ENCODE measurements around the gene AKAP9.
A peak's percentile ranks its signal among the peaks of the same experiment; 100 is the strongest.
"Not testable (repeated sequence)": the region's sequence is repeated elsewhere in the genome, so short reads cannot be mapped to it uniquely, and the experiment has no call there.

Gene AKAP9

DNA sequence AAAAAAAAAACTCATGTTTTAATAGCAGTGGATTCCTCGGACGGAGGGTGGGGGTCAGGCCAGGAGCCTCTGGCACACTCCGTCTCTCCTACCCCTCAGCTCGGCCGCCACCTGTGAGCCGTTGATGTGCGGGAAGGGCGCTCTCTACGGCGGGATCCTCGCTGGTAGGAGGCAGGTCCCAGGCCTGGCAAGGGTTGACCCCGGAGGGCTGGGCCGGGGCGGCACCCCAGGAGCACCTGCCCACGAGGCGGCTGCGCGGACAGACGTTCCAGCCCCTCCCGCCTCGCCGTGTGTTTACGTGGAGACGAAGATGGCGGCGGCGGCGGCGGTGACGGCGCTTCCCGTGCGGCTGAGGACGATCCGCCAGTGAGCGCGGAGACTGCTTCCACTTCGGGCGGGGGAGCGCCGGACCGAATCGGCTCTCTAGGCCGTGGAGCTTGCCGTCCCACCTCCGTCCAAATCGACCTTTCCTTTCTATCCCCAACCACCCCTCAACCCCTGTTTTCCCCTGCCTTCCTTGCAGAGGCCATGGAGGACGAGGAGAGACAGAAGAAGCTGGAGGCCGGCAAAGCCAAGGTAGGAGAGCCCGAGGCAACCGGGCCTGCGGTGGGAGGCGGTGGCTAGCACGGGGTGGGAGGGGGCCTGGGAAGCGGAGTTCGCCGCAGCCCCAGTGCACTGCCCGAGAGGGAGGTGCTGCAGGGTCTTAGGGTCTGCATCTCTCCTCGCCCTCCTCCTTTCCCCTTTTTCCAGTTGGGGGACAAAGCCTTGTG is at the start of gene AKAP9:
Gene AKAP9 (plus strand): TSS at position 291 of the 770 bp plus-strand sequence. CDS start 238 bp downstream, at position 529.
- DNase-seq = peak; percentile 87

DNA sequence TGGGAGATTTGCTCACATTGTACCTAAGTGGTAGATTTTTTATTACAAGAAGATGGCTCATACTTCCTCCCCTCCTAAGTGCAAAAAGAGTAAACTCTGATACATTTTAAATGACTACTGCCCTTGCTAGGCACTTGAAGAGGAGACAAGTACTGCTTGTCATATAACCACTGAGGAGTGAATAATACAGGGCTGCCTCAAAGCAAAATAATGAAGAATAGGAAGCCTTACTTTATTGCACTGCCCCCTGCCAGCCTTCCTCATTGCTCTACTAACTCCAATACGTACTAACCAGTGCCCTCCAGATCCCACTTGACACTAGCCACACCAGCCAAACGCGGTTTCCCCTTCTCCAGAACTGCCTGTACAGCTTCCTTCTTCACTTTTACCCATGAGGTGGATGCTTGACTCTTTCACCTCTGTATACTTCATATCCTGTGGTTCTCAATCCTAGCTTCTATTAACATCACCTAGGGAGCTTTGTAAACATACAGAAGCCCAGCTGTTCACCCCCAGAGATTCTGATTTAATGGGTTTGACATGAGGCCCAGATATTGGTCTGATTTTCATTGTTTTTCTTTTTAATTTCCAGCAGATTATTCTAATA is 48.5 kb upstream of the AKAP9 start:
- DNase-seq = no peak

GRCh38 chr7:91892821-91893340 is 47.8 kb upstream of the AKAP9 start:
- no peak for DNase-seq

DNA sequence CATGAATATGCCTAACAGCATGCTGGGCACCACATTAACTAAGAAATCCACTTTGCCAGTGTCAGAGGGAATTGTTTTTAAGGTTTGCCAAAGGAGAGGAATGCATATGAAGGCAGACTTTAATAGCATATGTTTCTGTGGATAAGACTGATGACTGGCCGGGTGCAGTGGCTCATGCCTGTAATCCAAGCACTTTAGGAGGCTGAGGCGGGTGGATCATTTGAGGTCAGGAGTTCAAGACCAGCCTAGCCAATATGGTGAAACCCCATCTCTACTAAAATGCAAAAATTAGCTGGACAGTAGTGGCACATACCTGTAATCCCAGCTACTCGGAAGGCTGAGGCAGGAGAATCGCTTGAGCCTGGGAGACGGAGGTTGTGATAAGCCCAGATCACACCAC is 47.0 kb upstream of the AKAP9 start:
- not testable (repeated sequence) for DNase-seq

DNA sequence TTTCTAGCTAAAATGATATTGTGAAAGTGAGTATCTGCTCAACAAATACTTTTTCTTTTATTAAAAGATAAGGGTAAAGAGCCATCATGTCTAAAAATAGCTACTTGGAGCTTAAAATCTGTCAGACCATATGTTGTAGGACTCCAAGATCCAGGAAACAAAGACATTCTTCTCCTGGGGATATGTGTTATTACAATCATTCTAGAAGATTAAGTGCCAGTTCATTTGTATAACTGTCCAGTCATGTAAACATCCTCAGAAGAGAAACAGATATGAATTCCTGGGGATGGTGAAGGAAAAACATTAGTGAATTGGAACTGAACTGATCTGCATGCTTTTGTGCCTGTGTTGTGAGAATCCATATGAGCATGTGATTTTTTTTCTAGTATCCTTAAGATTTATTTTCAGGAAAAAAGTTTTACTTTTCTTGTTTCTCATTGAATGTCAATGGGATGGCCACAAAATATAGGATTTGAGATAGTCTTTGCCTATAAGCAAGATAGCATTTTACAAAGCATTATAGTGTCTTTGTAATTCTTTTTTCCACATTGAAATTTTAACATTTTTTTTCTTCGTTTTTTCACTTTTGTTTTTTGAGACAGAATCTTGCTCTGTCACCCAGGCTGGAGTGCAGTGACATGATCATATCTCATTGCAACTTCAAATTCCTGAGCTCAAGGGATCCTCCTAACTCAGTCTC is 45.7 kb upstream of the AKAP9 start:
- no peak for DNase-seq

DNA sequence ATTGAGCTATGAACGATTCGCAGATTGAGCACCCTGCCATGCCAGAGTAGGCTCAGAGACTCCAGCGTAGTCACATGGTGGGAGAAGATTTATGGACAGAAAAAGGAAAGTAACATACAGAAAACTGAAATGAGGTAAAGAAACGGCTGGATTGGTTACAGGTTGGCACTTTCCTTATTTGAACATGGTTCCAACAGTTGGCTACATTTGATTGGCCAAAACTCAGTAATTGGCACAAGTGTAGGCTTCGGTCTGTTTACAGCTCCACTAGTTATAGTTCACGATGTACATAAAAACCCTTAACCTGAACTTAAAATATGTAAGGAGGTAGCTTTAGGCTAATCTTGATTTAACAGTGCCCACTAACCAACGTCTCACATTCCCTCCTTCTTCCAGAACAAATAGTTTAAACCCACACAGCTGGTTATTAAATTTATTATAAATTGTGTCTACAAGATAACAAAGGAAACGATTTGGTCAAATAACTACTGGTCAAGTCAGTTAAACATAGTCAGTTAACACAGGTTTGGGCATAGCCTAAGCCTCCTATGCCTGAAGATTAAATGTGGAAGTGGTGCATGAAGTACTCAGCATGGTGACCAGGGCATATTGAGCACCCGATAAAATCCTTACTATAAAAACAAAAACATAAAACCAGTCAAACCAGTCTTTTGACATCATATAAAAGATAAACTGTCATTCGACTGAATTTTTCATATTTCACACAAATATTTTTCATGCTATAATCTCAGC is 42.2 kb upstream of the AKAP9 start:
- DNase-seq = no peak

DNA sequence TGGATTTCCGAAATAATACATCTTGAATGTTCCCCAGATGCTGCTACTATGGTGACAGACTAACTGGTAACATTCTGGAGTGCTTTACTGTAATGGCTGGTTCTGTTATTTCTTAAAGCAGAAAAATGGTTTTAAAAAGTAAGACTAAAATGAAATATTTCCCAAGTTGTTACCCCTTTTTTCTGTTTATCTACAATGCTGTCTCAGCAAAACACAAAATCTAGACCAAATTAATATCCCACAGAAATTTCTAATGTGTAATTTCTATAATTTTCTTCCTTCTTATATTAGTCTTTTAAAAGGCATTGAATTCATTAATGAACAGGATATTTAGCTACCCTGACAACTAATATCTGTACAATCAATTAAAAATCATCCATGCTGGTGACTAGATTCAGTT is 41.1 kb upstream of the AKAP9 start:
- DNase-seq = no peak

DNA sequence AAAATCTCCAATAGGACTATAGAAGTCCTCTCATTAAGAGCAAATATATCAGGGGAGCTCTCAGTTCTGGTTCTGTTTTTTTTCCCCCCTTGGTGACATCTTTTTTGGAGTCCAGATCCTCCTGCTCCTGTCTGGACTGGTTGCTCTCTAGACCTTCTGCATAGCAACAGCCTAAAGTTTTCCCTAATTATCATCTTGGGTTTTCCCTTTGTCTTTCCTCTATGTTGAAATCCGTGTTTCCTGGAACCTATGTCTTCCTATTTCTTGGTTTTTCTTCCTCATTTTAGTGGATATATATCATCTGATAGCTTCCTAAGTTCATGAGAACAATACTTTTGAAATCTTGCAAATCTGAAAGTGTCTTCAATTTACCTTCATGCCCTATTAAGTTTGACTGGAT is 30.5 kb upstream of the AKAP9 start:
- no peak for DNase-seq

DNA sequence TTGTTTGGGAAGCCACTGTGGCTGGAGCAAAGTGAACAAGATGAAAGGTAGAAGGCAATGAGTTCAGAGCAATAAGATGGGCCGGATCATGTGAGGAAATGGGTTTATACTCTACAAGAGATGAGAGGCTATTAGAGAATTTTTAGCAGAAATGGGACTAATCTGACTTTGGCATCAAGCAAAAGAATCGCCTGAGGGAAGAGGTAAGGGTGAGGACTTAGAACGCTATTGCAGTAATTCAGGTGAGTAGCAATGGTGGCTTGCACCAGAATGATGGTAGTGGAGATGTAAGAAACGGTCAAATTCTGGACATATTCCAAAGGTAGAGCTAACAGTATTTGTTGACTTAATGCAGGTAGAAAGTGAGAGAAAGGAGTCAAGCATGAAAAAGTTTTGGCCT is 29.5 kb upstream of the AKAP9 start:
- DNase-seq = no peak

DNA sequence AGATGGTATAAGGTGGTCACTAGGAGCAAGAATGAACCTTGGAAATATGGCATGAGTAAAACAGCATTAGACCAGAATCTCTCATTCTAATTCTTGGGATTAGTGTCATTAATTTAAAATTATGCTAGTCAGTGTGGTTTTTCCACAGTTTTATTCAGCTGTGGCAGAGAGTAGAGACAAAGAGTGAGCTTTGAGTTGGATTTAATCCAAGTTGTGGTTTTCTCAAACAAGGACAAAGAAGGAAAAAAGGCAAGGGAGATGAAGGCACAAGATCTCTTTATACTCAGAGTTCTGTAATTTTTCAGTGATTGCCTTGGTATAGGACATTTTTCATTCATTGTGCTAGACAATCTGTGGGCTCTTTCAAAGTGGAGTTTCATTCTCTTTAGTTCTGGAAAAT is 28.2 kb upstream of the AKAP9 start:
- DNase-seq = no peak

DNA sequence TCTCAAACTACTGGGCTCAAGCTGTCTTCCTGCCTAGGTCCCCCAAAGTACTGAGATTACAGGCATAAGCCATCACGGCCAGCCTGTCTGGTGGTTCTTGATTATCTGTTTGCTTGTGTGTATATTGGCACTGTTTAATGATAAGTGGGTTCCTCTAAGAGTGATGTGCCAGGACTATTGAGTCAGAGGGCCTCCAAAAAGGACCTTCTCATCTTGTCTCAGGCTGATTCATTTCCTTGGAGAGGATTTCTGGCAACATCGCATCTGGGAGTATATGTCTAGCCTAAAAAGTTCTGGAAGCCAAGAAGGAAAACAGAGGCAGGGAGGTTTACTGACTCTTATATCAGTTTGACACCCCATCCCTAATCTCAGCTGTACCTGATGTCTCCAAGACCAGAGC is 27.1 kb upstream of the AKAP9 start:
- no peak for DNase-seq

DNA sequence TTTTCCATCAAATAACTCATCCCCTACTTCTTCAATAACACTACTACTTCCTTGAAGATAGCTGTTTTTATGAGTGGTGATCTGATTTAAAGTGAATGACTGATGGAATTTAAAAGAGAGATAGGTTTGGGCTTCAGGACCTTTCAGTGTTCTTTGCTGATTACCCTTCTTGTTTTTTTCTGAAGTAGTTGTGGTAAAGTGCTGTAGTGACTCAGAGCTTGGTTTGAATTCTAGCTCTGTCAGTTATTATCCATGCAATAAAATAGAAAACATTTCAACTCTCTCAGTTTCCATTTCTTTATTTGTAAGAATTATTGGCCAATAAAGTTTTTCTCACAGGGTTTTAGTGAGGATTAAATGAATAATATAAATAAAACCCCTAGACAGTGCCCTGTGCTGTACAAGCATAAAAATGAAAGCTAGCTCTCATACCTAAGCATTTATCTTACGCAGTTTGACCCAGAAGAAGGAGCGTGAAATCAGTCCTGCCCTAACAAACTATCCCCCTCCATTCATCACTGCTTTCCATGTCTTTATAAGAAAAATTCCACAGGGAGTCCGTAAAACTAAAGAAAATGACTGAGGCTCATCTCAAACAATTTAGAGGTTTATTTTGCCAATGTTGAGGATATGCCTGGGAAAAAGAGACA is 25.1 kb upstream of the AKAP9 start:
- no peak for DNase-seq

DNA sequence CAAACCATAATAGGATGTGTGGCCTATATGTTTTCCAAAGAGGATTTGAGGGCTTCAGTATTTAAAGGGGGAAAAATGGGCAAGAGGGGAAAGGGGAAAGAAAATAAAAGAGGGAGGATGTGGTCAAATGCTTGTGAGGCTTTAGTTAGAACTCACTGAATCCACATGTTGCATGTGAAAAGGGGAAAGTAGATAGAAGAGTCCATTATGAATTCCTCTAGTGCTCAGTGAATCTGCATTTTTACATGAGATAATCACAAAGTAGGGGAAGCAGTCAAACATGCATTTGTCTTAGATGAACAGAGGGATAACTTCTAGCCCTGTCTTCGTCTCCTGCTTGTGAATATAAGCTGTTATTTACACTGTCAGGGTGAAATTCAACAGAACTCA is 24.6 kb upstream of the AKAP9 start:
- no peak for DNase-seq

DNA sequence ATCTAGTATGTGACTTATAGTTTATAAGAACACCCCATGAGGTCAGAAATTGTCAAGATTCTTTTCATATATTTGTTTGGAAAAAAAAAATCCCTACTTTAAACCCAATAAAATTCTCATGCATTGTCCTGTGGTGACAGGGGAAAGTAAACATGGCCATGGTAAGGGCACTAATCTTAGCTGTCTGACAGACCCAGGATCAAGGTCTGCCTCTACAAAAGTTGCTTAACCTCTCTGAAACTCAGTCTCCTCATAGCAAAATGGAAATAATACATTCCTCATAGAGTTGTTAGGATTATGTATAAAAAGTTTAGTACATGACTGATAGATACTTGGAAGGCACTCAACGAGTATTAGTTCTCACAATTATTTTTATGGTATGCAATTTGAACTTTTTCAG is 22.3 kb upstream of the AKAP9 start:
- DNase-seq = no peak

- no peak for DNase-seq
Observed at GRCh38 chr7:91922857-91923256, 17.8 kb upstream of the AKAP9 start.

GRCh38 chr7:91927912-91928311 is 12.8 kb upstream of the AKAP9 start:
- DNase-seq = no peak

DNA sequence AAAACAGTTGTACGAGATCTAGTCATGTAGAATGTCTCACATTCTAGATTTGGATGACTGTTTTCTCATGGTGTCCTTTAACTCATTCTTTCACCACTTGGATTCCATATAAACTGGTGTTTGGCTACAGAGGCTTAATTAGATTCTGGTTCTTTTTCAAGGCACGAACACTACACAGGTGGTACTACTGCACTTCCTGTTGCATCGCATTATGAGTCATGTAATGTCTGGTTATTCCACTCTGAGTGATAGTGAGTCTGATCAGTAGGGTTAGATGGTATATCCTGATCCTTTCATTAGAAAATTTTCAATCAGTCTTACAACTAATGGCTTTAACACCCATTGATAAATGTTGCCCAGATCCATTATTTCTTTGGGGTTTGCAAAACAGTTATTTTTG is 11.2 kb upstream of the AKAP9 start:
- peak; percentile 8 for DNase-seq

- DNase-seq = no peak
Observed at GRCh38 chr7:91940171-91940570, 491 bp upstream of the AKAP9 start.

DNA sequence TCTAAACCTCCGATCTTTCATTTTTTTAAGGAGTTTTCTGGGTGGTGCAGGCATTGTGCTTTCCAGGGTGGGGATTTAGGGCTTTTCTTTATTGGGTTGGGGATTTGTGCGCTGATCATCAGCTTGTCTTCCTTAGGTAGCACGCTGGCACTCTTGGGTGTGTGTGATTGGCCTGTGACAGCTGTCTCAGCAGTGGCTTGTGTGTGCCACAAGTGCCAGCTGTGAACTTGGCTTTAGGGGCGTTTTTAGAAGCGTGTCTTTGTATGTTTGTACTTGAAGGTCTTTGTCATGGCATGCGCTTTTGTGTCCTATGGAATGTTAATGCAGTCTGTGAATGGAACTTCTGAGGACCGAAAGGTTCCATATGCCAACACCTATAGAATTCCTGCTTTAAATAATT is 788 bp downstream of the AKAP9 start:
- no peak for DNase-seq

DNA sequence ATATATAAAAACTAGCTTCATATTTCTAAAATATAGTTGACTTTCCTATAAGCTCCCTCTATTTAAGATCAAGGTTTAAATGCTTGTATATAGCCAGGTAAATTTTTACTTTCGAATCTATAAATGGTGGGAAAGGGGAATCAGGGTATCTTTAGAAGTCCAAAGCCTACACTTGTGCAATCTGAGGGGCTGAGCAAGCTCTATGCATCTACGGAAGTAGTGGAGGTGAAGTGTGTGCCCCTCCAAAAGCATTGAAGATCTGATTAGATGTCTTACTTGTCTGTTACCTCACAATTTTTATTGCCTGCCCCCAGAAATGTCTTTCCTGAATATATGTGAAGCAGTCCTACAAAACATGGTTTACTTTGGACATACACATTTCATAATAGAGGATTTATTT is 1.6 kb downstream of the AKAP9 start:
- no peak for DNase-seq

GRCh38 chr7:91944970-91945369 is 4.3 kb downstream of the AKAP9 start:
- DNase-seq = not testable (repeated sequence)

- no peak for DNase-seq
Observed at GRCh38 chr7:91945476-91945875, 4.8 kb downstream of the AKAP9 start.

DNA sequence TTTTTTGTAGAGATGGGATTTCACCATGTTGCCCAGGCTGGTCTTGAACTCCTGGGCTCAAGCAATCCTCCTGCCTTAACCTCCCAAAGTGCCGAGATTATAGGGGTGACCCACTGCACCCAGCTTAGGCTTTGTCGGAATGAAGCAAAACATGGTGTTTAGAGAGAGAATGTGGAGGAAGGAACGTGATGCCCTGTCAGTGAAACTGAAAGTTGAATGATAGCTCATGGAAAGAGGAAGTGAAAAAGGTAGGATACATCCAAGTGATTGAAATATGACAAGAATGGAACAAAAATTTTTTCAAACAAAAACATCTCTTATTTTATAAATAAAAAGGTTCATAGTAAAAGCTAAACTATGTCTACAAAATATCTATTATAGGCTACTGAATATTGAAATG is 5.9 kb downstream of the AKAP9 start:
- DNase-seq = no peak
